ENCODE results near the gene RAB1A.

RAB1A gene

GRCh38 chr2:65093211-65093610, 36.7 kb downstream of the RAB1A start:
- DNase-seq (ENCODE audit: low read depth, low spot score), result no peak

GRCh38 chr2:65092791-65093190, 37.1 kb downstream of the RAB1A start:
- DNase-seq (ENCODE audit: low read depth, low spot score), result no peak

- DNase-seq (ENCODE audit: low read depth, low spot score), result no peak
Measured at GRCh38 chr2:65085148-65085547, 44.8 kb downstream of the RAB1A start.

GRCh38 chr2:65081232-65081685, 48.6 kb downstream of the RAB1A start:
- DNase-seq (ENCODE audit: low read depth, low spot score), result no peak

- DNase-seq (ENCODE audit: low read depth, low spot score), result no peak
Measured at GRCh38 chr2:65079017-65079416, 50.9 kb downstream of the RAB1A start.

GRCh38 chr2:65077898-65078297, 52.0 kb downstream of the RAB1A start:
- DNase-seq (ENCODE audit: low read depth, low spot score), result no peak

GRCh38 chr2:65076345-65076710, 53.6 kb downstream of the RAB1A start:
- DNase-seq (ENCODE audit: low read depth, low spot score), result peak; percentile 74

GRCh38 chr2:65075605-65076344, 54.1 kb downstream of the RAB1A start:
- peak; percentile 28 for DNase-seq (ENCODE audit: low read depth, low spot score)

- no peak for DNase-seq (ENCODE audit: low read depth, low spot score)
Measured at GRCh38 chr2:65075176-65075575, 54.7 kb downstream of the RAB1A start.

- no peak for DNase-seq (ENCODE audit: low read depth, low spot score)
Measured at GRCh38 chr2:65073879-65074565, 55.9 kb downstream of the RAB1A start.

GRCh38 chr2:65072181-65072970, 57.5 kb downstream of the RAB1A start:
- DNase-seq (ENCODE audit: low read depth, low spot score), result no peak

GRCh38 chr2:65071499-65072180, 58.3 kb downstream of the RAB1A start:
- DNase-seq (ENCODE audit: low read depth, low spot score), result peak; percentile 17

- DNase-seq (ENCODE audit: low read depth, low spot score), result no peak
Measured at GRCh38 chr2:65070856-65071255, 59.0 kb downstream of the RAB1A start.

- DNase-seq (ENCODE audit: low read depth, low spot score), result peak; percentile 66
Measured at GRCh38 chr2:65070172-65070830, 59.6 kb downstream of the RAB1A start.

GRCh38 chr2:65069439-65069824, 60.5 kb downstream of the RAB1A start:
- DNase-seq (ENCODE audit: low read depth, low spot score), result no peak

- no peak for DNase-seq (ENCODE audit: low read depth, low spot score)
Measured at GRCh38 chr2:65067806-65068553, 61.9 kb downstream of the RAB1A start.

GRCh38 chr2:65064728-65065552, 65.0 kb downstream of the RAB1A start:
- peak; percentile 94 for DNase-seq (ENCODE audit: low read depth, low spot score)

- peak; percentile 27 for DNase-seq (ENCODE audit: low read depth, low spot score)
Measured at GRCh38 chr2:65062843-65063825, 66.8 kb downstream of the RAB1A start.

Data from astrocyte of the hippocampus (primary cell).